Measurements from ENCODE around the gene SLC35F3. TPM values are rescaled to one million over a fixed set of nuclear protein-coding genes. Genes with fewer than 3 reads are reported as not detected.

SLC35F3 gene
- total RNA-seq, 2 experiments from 2014 or later: not detected

- TF ChIP-seq CTCF (conservative IDR thresholded peaks at IDR 0.05; ENCODE audit: low read length): no peak
- no peak for TF ChIP-seq EZH2phosphoT487 (IDR thresholded peaks at IDR 0.05; ENCODE audit: borderline replicate concordance, low read depth, low read length)
- intact Hi-C loops (cut with micrococcal nuclease; ENCODE audit: unreplicated experiment): no loop called here
- CTCF ChIA-PET (ENCODE audit: unreplicated experiment): no interaction called here
- no peaks in the 10 kb centered on the region for H3K79me2 ChIP-seq (ENCODE audit: insufficient read depth, low read depth, low read length)
- DNase-seq (ENCODE audit: low spot score): no peak
- POLR2A ChIA-PET: interaction anchor here (0.8 kb wide), 1 partner anchor 9 kb away, joined by 3 read pairs; no protein-coding TSS in a partner anchor
- H3K36me3 ChIP-seq (ENCODE audit: insufficient read depth, low read length): no peaks in the 10 kb centered on the region
- H3K4me2 ChIP-seq (ENCODE audit: low read length): no peak overlapping the region
- H3K27ac ChIP-seq (ENCODE audit: low read depth, low read length, poor library complexity, severe bottlenecking): no peak overlapping the region
- no peaks in the 10 kb centered on the region for H3K9me3 ChIP-seq (ENCODE audit: low read length)
- H3K4me1 ChIP-seq (ENCODE audit: insufficient read depth, low read length, poor library complexity, severe bottlenecking): no peaks in the 10 kb centered on the region
- H4K20me1 ChIP-seq (ENCODE audit: insufficient read depth, low read length): no peaks in the 10 kb centered on the region
- no peak overlapping the region for H3K4me3 ChIP-seq (ENCODE audit: low read depth, low read length, poor library complexity, severe bottlenecking)
- no peak overlapping the region for H2AFZ ChIP-seq (ENCODE audit: low read length)
- H3K9me2 ChIP-seq (ENCODE audit: insufficient read depth, low read length): no peaks in the 10 kb centered on the region
- no TSS peak for BruUV-seq (replicated peaks)
Measured at GRCh38 chr1:233897325-233898162, 6.9 kb upstream of the SLC35F3 start.

- intact Hi-C loops (cut with micrococcal nuclease; ENCODE audit: unreplicated experiment): no loop called here
- H3K9me3 ChIP-seq (ENCODE audit: low read length): no peaks in the 10 kb centered on the region
- CTCF ChIA-PET (ENCODE audit: unreplicated experiment): no interaction called here
- DNase-seq (ENCODE audit: low spot score): no peak
- TF ChIP-seq CTCF (conservative IDR thresholded peaks at IDR 0.05; ENCODE audit: low read length) (no peak), EZH2phosphoT487 (IDR thresholded peaks at IDR 0.05; ENCODE audit: borderline replicate concordance, low read depth, low read length) (no peak)
- H3K9me2 ChIP-seq (ENCODE audit: insufficient read depth, low read length): no peaks in the 10 kb centered on the region
- no peaks in the 10 kb centered on the region for H4K20me1 ChIP-seq (ENCODE audit: insufficient read depth, low read length)
- H2AFZ ChIP-seq (ENCODE audit: low read length): no peak overlapping the region
- no peaks in the 10 kb centered on the region for H3K4me1 ChIP-seq (ENCODE audit: insufficient read depth, low read length, poor library complexity, severe bottlenecking)
- no peaks in the 10 kb centered on the region for H3K79me2 ChIP-seq (ENCODE audit: insufficient read depth, low read depth, low read length)
- no peak overlapping the region for H3K4me3 ChIP-seq (ENCODE audit: low read depth, low read length, poor library complexity, severe bottlenecking)
- BruUV-seq (replicated peaks): no TSS peak
- no peak overlapping the region for H3K4me2 ChIP-seq (ENCODE audit: low read length)
- H3K36me3 ChIP-seq (ENCODE audit: insufficient read depth, low read length): no peaks in the 10 kb centered on the region
- POLR2A ChIA-PET: no interaction called here
- H3K27ac ChIP-seq (ENCODE audit: low read depth, low read length, poor library complexity, severe bottlenecking): no peak overlapping the region
Measured at GRCh38 chr1:233901495-233901894, 3.0 kb upstream of the SLC35F3 start.

- BruUV-seq (replicated peaks): no TSS peak
- no peak for DNase-seq (ENCODE audit: low spot score)
- H3K9me3 ChIP-seq (ENCODE audit: low read length): no peaks in the 10 kb centered on the region
- no peaks in the 10 kb centered on the region for H3K36me3 ChIP-seq (ENCODE audit: insufficient read depth, low read length)
- H3K4me3 ChIP-seq (ENCODE audit: low read depth, low read length, poor library complexity, severe bottlenecking): no peak overlapping the region
- H3K4me1 ChIP-seq (ENCODE audit: insufficient read depth, low read length, poor library complexity, severe bottlenecking): no peaks in the 10 kb centered on the region
- intact Hi-C loops (cut with micrococcal nuclease; ENCODE audit: unreplicated experiment): no loop called here
- no peak for TF ChIP-seq CTCF (conservative IDR thresholded peaks at IDR 0.05; ENCODE audit: low read length)
- no peak for TF ChIP-seq EZH2phosphoT487 (IDR thresholded peaks at IDR 0.05; ENCODE audit: borderline replicate concordance, low read depth, low read length)
- H4K20me1 ChIP-seq (ENCODE audit: insufficient read depth, low read length): no peaks in the 10 kb centered on the region
- H3K27ac ChIP-seq (ENCODE audit: low read depth, low read length, poor library complexity, severe bottlenecking): no peak overlapping the region
- H3K9me2 ChIP-seq (ENCODE audit: insufficient read depth, low read length): no peaks in the 10 kb centered on the region
- H3K4me2 ChIP-seq (ENCODE audit: low read length): no peak overlapping the region
- no peak overlapping the region for H2AFZ ChIP-seq (ENCODE audit: low read length)
- H3K79me2 ChIP-seq (ENCODE audit: insufficient read depth, low read depth, low read length): no peaks in the 10 kb centered on the region
- ChIA-PET CTCF (ENCODE audit: unreplicated experiment) (no interaction called here), POLR2A (no interaction called here)
Measured at GRCh38 chr1:233905416-233906051, 1.1 kb downstream of the SLC35F3 start.
